GM12892 (cell line): Measurements from ENCODE around the gene FUNDC2.

ENCODE experiments used
- POLR2A ChIP-seq: IDR thresholded peaks from 2 replicates; pipeline ENCODE4 v1.6.1; 2011; ENCODE audit warnings: low read depth, low read length, control low read depth
- POLR2AphosphoS5 ChIP-seq: IDR thresholded peaks from 2 replicates; pipeline ENCODE4 v1.6.1; 2011; ENCODE audit warnings: low read depth, low read length, control low read depth
- TAF1 ChIP-seq: IDR thresholded peaks from 2 replicates; pipeline ENCODE4 v1.6.1; 2011; ENCODE audit warnings: low read depth, mild to moderate bottlenecking, control low read depth, low read length, borderline replicate concordance

DNA sequence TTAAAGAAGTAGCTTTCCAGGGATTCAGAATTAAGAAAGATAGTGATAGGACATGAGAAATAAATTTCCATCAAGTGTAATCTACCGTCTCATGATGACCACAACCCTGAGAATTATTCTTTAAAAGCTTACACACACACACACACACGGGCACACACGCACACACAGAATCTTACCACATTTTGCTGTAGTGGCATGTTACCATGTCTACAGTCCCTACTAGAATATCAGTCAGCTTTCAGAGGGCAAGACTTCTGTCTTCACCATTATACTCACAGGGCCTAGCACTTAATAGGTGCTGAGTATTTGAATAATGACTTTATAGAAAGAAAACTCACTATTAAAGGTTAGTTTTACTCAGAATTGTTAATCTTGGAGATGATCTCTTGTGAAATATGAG, 28.9 kb downstream of the FUNDC2 start:
- TF ChIP-seq POLR2AphosphoS5 (no peak), POLR2A (no peak), TAF1 (no peak)
